Measurements from ENCODE around the gene TACR1.
"Not testable (repeated sequence)": the region's sequence is repeated elsewhere in the genome, so short reads cannot be mapped to it uniquely, and the experiment has no call there.

TACR1 gene

GRCh38 chr2:75199428-75200011, at the start of gene TACR1:
TSS of gene TACR1 (minus strand) at chr2:75199520. CDS start at chr2:75198934, 586 bp downstream.
- DNase-seq (ENCODE audit: low read depth in 2 of 2) = peak; percentile 14 to 29

DNA sequence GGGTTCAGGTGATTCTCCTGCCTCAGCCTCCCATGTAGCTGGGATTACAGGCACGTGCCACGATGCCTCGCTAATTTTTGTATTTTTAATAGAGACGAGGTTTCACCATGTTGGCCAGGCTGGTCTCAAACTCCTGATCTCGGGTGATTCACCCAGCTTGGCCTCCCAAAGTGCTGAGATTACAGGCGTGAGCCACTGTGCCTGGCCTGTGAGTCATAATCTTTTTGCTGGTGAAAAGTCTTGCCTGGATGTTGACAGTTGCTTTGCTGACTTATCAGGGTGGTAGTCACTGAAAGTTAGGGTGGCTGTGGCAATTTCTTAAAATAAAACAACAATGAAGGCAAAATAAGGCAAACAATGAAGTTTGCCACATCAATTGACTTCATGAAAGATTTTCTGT, 49.3 kb upstream of the TACR1 start:
- not testable (repeated sequence) for DNase-seq (ENCODE audit: low read depth in 2 of 2)

GRCh38 chr2:75246441-75247167, 47.3 kb upstream of the TACR1 start:
- no peak for DNase-seq (ENCODE audit: low read depth in 2 of 2)

GRCh38 chr2:75243219-75243618, 43.9 kb upstream of the TACR1 start:
- no peak for DNase-seq (ENCODE audit: low read depth in 2 of 2)

- DNase-seq (ENCODE audit: low read depth in 2 of 2) = no peak
Measured at GRCh38 chr2:75241696-75242095, 42.4 kb upstream of the TACR1 start.

- DNase-seq (ENCODE audit: low read depth in 2 of 2) = no peak
Measured at GRCh38 chr2:75238670-75239330, 39.5 kb upstream of the TACR1 start.

DNA sequence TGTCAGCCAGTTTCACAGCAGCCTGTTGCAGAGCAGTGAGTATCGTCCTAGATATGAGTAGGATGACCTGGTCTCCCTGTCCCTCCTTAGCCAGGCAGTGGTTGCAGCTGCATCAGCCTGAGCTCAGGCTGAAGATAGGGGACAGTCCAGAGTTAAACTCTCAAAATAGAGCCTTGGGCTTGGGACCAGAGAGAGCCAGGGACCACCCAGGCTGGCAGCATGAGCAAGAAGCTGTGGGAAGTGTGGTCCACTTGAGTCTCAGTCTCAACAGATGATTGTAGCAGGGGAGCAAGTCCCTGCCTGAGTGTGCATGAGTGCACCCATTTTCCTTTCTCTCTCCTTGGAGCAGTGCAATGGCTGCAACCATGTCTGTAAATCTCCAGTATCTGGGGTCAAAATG, 38.0 kb upstream of the TACR1 start:
- no peak for DNase-seq (ENCODE audit: low read depth in 2 of 2)

GRCh38 chr2:75233965-75234364, 34.6 kb upstream of the TACR1 start:
- DNase-seq (ENCODE audit: low read depth in 2 of 2) = no peak

- DNase-seq (ENCODE audit: low read depth in 2 of 2) = no peak
Measured at GRCh38 chr2:75226617-75227016, 27.3 kb upstream of the TACR1 start.

GRCh38 chr2:75226099-75226498, 26.8 kb upstream of the TACR1 start:
- DNase-seq (ENCODE audit: low read depth in 2 of 2) = no peak

GRCh38 chr2:75224636-75225094, 25.3 kb upstream of the TACR1 start:
- no peak for DNase-seq (ENCODE audit: low read depth in 2 of 2)

DNA sequence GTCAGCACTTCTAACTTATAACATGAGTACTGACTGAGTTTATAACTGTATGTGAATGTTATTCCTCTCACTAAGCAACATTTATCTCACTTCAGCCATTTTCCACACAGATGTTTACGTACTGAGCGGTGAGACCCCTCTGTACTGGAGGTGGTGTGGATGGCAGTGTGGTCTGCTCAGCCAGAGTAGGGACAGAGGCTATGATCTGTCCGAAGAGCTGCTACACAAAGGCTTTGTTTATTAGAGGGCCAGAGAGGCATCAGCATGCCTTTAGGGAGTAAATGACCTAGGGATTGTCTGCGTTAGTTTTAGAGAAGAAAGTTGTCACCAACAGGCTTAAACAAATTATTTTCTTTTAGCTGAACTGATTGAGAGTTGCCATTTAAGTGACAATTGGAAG, 23.2 kb upstream of the TACR1 start:
- DNase-seq (ENCODE audit: low read depth in 2 of 2) = no peak

DNA sequence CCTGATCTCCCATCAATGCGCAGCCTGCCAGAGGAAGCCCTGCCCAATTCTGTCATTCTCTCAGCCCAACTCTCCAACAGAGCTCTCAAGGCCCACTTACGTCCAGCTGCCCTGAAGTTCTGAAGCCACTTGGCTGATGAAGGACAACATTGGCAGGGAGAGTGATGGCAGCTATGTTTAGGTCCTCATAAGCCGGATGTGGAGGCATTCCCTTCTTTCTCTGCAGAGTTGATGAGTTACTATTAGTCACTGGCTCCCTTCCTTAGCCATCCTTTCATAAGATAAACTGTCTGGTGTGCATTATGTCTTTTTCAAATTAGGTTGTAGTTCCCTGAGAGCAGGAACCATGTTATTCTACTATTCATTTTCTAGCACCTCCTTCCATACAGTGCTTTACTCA, 22.5 kb upstream of the TACR1 start:
- DNase-seq (ENCODE audit: low read depth in 2 of 2) = no peak

GRCh38 chr2:75219213-75219612, 19.9 kb upstream of the TACR1 start:
- not testable (repeated sequence) for DNase-seq (ENCODE audit: low read depth in 2 of 2)

DNA sequence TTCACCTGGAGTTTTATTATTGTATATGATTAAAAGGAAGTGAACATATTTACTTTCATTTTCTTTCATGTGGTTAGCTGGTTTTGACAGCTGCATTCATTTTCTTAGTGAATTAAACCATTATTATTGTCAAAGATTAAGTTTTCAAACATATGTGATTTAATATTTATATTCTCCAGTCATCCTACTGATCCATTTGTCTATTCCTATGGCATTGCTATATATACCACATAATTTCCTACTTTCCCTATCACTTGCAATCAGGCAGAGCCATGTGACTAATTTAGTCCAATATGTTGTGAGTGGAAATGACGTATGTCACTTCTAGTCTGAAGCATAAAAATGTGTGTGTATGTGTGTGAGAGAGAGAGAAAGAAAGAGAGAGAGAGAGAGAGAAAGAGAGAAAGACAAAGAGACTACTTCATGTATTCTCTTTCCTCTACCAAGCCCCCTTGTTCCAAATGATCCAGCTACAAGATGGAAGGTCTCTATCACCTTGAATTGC, 12.0 kb upstream of the TACR1 start:
- DNase-seq (ENCODE audit: low read depth in 2 of 2) = no peak

GRCh38 chr2:75210409-75210808, 11.1 kb upstream of the TACR1 start:
- DNase-seq (ENCODE audit: low read depth in 2 of 2) = no peak

- DNase-seq (ENCODE audit: low read depth in 2 of 2) = no peak
Measured at GRCh38 chr2:75208738-75209137, 9.4 kb upstream of the TACR1 start.

DNA sequence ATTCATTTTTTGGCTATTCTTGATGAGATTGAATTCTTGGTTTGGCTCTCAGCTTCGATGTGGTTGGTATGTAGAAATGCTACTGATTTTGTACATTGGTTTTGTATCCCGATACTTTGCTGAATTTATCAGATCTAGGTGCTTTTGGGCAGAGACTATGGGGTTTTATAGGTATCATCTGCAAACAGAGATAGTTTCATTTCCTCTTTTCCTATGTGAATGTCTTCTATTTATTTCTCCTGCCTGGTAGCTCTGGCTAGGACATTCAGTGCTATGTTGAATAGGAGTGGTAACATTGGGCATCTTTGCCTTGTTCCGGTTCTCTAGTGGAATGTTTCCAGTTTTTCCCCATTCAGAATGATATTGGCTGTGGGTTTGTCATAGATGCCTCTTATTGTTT, 5.5 kb upstream of the TACR1 start:
- no peak for DNase-seq (ENCODE audit: low read depth in 2 of 2)

GRCh38 chr2:75202359-75202758, 3.0 kb upstream of the TACR1 start:
- DNase-seq (ENCODE audit: low read depth in 2 of 2) = no peak

DNA sequence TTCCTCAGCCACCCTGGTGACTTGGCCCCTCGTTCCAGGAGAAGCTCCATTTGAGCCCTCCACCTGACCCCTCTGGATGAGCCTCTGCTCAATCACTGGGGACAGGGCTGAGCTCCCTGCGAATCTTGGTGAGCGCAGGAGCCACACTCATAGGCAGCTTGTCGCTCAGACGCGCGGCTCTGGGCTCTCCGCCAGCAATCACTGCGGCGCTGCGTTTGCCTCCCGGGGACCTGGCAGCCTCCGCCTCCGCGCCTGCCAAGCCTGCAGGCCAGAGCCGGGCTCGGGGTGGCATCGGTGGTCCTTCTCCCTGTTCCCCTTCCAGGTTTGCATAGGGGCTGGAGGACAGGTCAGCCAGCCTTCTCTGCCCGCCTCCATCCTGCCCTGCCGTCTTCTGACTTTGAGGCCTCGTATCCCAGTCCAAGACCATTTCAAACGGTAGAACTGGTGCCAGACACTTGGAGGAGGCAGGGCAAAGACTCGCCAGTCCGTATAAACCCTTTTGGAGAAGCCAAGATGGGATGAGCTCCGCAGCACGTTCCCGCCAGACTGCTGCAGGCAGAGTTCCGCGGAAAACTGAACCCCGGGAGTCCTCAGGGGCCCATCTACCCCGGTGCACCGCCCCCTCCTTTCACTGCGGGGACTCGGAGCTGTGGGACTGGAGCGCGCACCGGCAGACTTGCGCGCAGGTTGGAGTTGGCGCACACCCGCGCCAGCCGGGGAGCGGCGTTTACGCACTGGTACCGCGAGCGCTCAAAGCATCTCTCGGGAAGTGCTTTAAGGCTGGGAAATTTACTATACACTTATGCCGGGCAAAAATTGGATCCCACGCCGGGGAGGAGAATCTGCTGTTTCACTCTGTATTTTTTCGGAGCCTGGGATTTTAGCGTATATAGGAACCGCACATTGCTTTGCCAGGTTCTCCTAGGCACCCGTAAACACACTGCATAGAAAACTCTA, 1.1 kb upstream of the TACR1 start:
- no peak for DNase-seq (ENCODE audit: low read depth in 2 of 2)

- DNase-seq (ENCODE audit: low read depth in 2 of 2) = no peak
Measured at GRCh38 chr2:75195076-75195691, 4.1 kb downstream of the TACR1 start.
